ENCODE measurements around the gene WDHD1.
"Not testable (repeated sequence)": the region's sequence is repeated elsewhere in the genome, so short reads cannot be mapped to it uniquely, and the experiment has no call there.

Gene WDHD1

GRCh38 chr14:55070981-55071411, 44.1 kb upstream of the WDHD1 start:
- DNase-seq (ENCODE audit: low read depth) = no peak
- TF ChIP-seq MYC (IDR thresholded peaks at IDR 0.05; ENCODE audit: low read depth, low read length) (no peak), POLR2A (IDR thresholded peaks at IDR 0.05; ENCODE audit: extremely low read depth, insufficient read length) (no peak), CTCF (IDR thresholded peaks at IDR 0.05; ENCODE audit: low read depth, low read length) (no peak), MAX (IDR thresholded peaks at IDR 0.05; ENCODE audit: low read depth, low read length) (no peak)

GRCh38 chr14:55066223-55066622, 39.3 kb upstream of the WDHD1 start:
- no peak for TF ChIP-seq MYC (IDR thresholded peaks at IDR 0.05; ENCODE audit: low read depth, low read length)
- no peak for TF ChIP-seq MAX (IDR thresholded peaks at IDR 0.05; ENCODE audit: low read depth, low read length)
- TF ChIP-seq POLR2A (IDR thresholded peaks at IDR 0.05; ENCODE audit: extremely low read depth, insufficient read length) = no peak
- no peak for TF ChIP-seq CTCF (IDR thresholded peaks at IDR 0.05; ENCODE audit: low read depth, low read length)
- no peak overlapping the region for H3K4me3 ChIP-seq (ENCODE audit: low read depth, low read length)
- DNase-seq (ENCODE audit: low read depth) = no peak

More at GRCh38 chr14:55070981-55071411, 44.1 kb upstream of the WDHD1 start:
- H3K4me3 ChIP-seq (ENCODE audit: low read depth, low read length) = no peak overlapping the region

- no peak overlapping the region for H3K4me3 ChIP-seq (ENCODE audit: low read depth, low read length)
- TF ChIP-seq MAX (IDR thresholded peaks at IDR 0.05; ENCODE audit: low read depth, low read length) = no peak
- TF ChIP-seq CTCF (IDR thresholded peaks at IDR 0.05; ENCODE audit: low read depth, low read length) = no peak
- TF ChIP-seq POLR2A (IDR thresholded peaks at IDR 0.05; ENCODE audit: extremely low read depth, insufficient read length) = no peak
- TF ChIP-seq MYC (IDR thresholded peaks at IDR 0.05; ENCODE audit: low read depth, low read length) = no peak
- DNase-seq (ENCODE audit: low read depth) = no peak
These were observed 38.5 kb upstream of the WDHD1 start for GRCh38 chr14:55065411-55065810.

- not testable (repeated sequence) for DNase-seq (ENCODE audit: low read depth); H3K4me3 ChIP-seq (ENCODE audit: low read depth, low read length)
These were observed 38.0 kb upstream of the WDHD1 start for GRCh38 chr14:55064896-55065295.

- TF ChIP-seq CTCF (IDR thresholded peaks at IDR 0.05; ENCODE audit: low read depth, low read length) = no peak
- TF ChIP-seq MYC (IDR thresholded peaks at IDR 0.05; ENCODE audit: low read depth, low read length) = no peak
- TF ChIP-seq MAX (IDR thresholded peaks at IDR 0.05; ENCODE audit: low read depth, low read length) = no peak
- no peak for TF ChIP-seq POLR2A (IDR thresholded peaks at IDR 0.05; ENCODE audit: extremely low read depth, insufficient read length)
- DNase-seq (ENCODE audit: low read depth) = no peak
- no peak overlapping the region for H3K4me3 ChIP-seq (ENCODE audit: low read depth, low read length)
These were observed 35.8 kb upstream of the WDHD1 start for GRCh38 chr14:55062517-55063351.

GRCh38 chr14:55059333-55059732, 32.4 kb upstream of the WDHD1 start:
- TF ChIP-seq MAX (IDR thresholded peaks at IDR 0.05; ENCODE audit: low read depth, low read length) (no peak), MYC (IDR thresholded peaks at IDR 0.05; ENCODE audit: low read depth, low read length) (no peak), CTCF (IDR thresholded peaks at IDR 0.05; ENCODE audit: low read depth, low read length) (no peak), POLR2A (IDR thresholded peaks at IDR 0.05; ENCODE audit: extremely low read depth, insufficient read length) (no peak)
- DNase-seq (ENCODE audit: low read depth) = no peak
- H3K4me3 ChIP-seq (ENCODE audit: low read depth, low read length) = no peak overlapping the region
